Uterus (tissue), 2 donors: ENCODE data around the gene BRPF3.

Experiments
- POLR2A ChIP-seq, 2 donors: fragments of 450-650 bp; IDR thresholded peaks; one replicate each; pipeline ENCODE4 v1.6.1; 2016; ENCODE audit warnings: antibody characterized with exemption in 2 of 2, mild to moderate bottlenecking in 1 of 2, moderate library complexity in 1 of 2
- TF ChIP-seq, protein P1 (sequence below), 4 experiments: fragments of 200-600 bp in 2 of 4; fragments of 450-650 bp in 2 of 4; sonication (generic) in 2 of 4; IDR thresholded peaks; one replicate each; pipeline ENCODE4 v1.5.1; 2016 to 2019; ENCODE audit warnings: antibody characterized with exemption in 4 of 4, mild to moderate bottlenecking in 2 of 4, moderate library complexity in 1 of 4

DNA sequence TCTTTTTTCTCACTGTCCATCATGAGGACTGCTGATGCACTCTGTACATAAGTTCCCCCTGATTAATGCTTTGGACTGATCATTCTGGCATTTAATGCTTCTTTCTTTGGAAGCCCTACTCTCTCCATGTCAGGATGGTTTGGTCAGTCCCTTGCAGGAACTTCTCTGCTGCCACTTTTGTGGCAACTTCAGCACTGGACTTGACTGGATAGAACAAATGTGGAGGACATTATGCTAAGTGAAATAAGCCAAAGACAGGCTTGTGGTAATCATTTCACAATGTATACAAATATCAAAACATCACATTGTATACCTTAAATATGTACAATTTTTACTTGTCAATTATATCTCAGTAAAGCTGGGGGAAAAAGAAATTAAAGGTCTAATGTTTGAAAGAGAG, 12.2 kb upstream of the BRPF3 start:
- TF ChIP-seq, protein P1, sequence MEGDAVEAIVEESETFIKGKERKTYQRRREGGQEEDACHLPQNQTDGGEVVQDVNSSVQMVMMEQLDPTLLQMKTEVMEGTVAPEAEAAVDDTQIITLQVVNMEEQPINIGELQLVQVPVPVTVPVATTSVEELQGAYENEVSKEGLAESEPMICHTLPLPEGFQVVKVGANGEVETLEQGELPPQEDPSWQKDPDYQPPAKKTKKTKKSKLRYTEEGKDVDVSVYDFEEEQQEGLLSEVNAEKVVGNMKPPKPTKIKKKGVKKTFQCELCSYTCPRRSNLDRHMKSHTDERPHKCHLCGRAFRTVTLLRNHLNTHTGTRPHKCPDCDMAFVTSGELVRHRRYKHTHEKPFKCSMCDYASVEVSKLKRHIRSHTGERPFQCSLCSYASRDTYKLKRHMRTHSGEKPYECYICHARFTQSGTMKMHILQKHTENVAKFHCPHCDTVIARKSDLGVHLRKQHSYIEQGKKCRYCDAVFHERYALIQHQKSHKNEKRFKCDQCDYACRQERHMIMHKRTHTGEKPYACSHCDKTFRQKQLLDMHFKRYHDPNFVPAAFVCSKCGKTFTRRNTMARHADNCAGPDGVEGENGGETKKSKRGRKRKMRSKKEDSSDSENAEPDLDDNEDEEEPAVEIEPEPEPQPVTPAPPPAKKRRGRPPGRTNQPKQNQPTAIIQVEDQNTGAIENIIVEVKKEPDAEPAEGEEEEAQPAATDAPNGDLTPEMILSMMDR (IDR thresholded peaks at IDR 0.05): no peak
- TF ChIP-seq POLR2A (IDR thresholded peaks at IDR 0.05): no peak
